Osteoblast (primary cell): ENCODE data around the gene CCNYL1. TPM values are rescaled to one million over a fixed set of nuclear protein-coding genes. Genes with fewer than 3 reads are reported as not detected.
"Not testable (repeated sequence)": the region's sequence is repeated elsewhere in the genome, so short reads cannot be mapped to it uniquely, and the experiment has no call there.

Experiments used
- DNase-seq: peaks from one replicate; pipeline ENCODE4 v3.0.0; 2011; ENCODE audit warnings: low spot score, mixed read lengths; ENCODE audit not compliant: insufficient read length; ENCODE audit errors: missing footprints
- H2AFZ ChIP-seq: 2 replicates; pipeline ENCODE4 v1.6.0; 2011; ENCODE audit warnings: mild to moderate bottlenecking, low read length
- H3K27ac ChIP-seq: 2 replicates; pipeline ENCODE4 v1.5.1; 2011; ENCODE audit warnings: mild to moderate bottlenecking, low read depth, low read length, moderate library complexity
- H3K27me3 ChIP-seq: 2 replicates; pipeline ENCODE4 v1.6.0; 2012; ENCODE audit warnings: mild to moderate bottlenecking, control low read depth, inconsistent platforms, low read length, moderate library complexity; ENCODE audit not compliant: insufficient read depth
- H3K36me3 ChIP-seq: 2 replicates; pipeline ENCODE4 v1.5.1; 2011; ENCODE audit warnings: mild to moderate bottlenecking, low read length, control low read depth, moderate library complexity; ENCODE audit not compliant: insufficient read depth
- H3K4me1 ChIP-seq: 2 replicates; pipeline ENCODE4 v1.5.1; 2011; ENCODE audit warnings: mild to moderate bottlenecking, low read length, control low read depth, moderate library complexity; ENCODE audit not compliant: insufficient read depth
- H3K4me2 ChIP-seq: 2 replicates; pipeline ENCODE4 v1.6.0; 2011; ENCODE audit warnings: mild to moderate bottlenecking, low read length; ENCODE audit not compliant: insufficient read depth
- H3K4me3 ChIP-seq: fragments of 200-600 bp; sonication (generic); 3 replicates; pipeline ENCODE4 v1.5.1; 2012; ENCODE audit warnings: mild to moderate bottlenecking, low read length, inconsistent platforms; ENCODE audit not compliant: insufficient read depth
- H3K79me2 ChIP-seq: 2 replicates; pipeline ENCODE4 v1.6.0; 2012; ENCODE audit warnings: mild to moderate bottlenecking, low read length, control low read depth, inconsistent platforms; ENCODE audit not compliant: insufficient read depth
- H3K9me3 ChIP-seq: 2 replicates; pipeline ENCODE4 v1.5.1; 2011; ENCODE audit warnings: low read depth, low read length, control low read depth
- H4K20me1 ChIP-seq: 2 replicates; pipeline ENCODE4 v1.6.0; 2012; ENCODE audit warnings: mild to moderate bottlenecking, low read length, control low read depth; ENCODE audit not compliant: insufficient read depth
- CTCF ChIP-seq: IDR thresholded peaks from 2 replicates; pipeline ENCODE4 v1.5.1; 2011; ENCODE audit warnings: mild to moderate bottlenecking, low read depth, low read length, moderate library complexity; ENCODE audit errors: extremely low read depth
- total RNA-seq: library from RNA; depleted of rRNA; stranded (reverse); fragments of >200 nt; gene quantifications from 2 replicates; pipeline ENCODE4 v1.2.3, GENCODE V29; 2012

Gene CCNYL1
- total RNA-seq, 1 donor, result 15.9 TPM

DNA sequence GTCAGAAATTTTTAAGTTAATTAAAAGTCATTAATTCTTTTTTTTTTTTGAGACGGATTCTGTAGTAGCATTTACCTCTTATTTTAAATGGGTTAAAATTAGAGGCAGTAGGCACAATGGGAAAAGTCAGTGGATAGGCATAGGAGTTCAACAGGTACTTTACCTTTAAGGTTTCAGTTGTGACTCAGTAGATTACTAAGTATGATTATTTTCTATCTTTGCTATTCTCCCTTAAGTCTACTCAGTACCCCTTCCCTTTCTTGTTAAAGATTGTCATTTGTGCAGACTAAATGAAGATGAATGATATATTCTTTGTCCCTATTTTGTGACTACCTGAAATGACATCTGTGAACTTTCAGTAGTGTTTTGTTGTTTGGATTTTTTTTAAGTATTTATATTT, 19.7 kb downstream of the CCNYL1 start:
- Histone ChIP-seq H3K4me3 (no peak overlapping the region), H3K27ac (no peak overlapping the region), H3K36me3 (peaks cover 8% of the 10 kb centered on the region), H3K27me3 (no peaks in the 10 kb centered on the region), H3K79me2 (no peaks in the 10 kb centered on the region), H4K20me1 (no peaks in the 10 kb centered on the region), H3K9me3 (no peaks in the 10 kb centered on the region), H2AFZ (no peak overlapping the region), H3K4me2 (no peak overlapping the region), H3K4me1 (no peaks in the 10 kb centered on the region)
- DNase-seq, result no peak
- no peak for TF ChIP-seq CTCF

DNA sequence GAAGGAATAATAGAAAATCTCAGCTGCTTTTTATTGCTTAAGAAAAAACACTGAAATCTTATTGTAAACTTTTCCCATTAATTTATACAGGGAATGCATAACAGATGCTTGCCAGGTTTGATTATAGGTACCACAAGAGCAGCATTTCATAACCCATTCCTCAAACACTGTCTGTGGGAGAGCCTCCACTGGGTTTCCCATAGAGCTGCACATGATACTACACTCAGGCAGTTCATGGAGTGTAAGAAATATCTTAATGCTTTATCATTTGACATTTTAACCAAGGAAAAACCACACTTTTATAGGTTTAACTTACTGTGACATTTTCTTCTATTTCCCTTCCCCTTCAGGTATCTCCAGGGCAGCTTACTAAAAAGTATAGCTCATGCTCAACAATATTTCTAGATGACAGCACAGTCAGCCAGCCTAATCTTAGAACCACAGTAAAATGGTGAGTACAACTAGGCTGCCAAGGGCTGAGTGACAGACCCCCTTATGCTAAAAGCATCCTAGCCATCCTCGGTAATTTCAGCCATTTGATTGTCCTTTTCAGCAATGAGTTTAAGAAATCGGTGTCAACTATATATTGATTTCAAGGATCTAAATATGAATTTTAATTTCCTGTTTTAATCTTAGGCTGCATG, 22.3 kb downstream of the CCNYL1 start:
- DNase-seq, result no peak
- no peak for TF ChIP-seq CTCF
- no peaks in the 10 kb centered on the region for H3K79me2 ChIP-seq
- H3K4me1 ChIP-seq, result no peaks in the 10 kb centered on the region
- H3K4me3 ChIP-seq, result no peak overlapping the region
- H2AFZ ChIP-seq, result no peak overlapping the region
- H3K36me3 ChIP-seq, result peaks cover 3% of the 10 kb centered on the region
- no peak overlapping the region for H3K27ac ChIP-seq
- H3K27me3 ChIP-seq, result no peaks in the 10 kb centered on the region
- H4K20me1 ChIP-seq, result no peaks in the 10 kb centered on the region
- no peak overlapping the region for H3K4me2 ChIP-seq
- H3K9me3 ChIP-seq, result no peaks in the 10 kb centered on the region

GRCh38 chr2:207734264-207734635, 22.8 kb downstream of the CCNYL1 start:
- TF ChIP-seq CTCF, result peak; percentile 66
- H3K4me3 ChIP-seq, result no peak overlapping the region
- DNase-seq, result peak; percentile 78
- H2AFZ ChIP-seq, result no peak overlapping the region
- no peaks in the 10 kb centered on the region for H3K79me2 ChIP-seq
- no peaks in the 10 kb centered on the region for H3K9me3 ChIP-seq
- no peaks in the 10 kb centered on the region for H4K20me1 ChIP-seq
- peaks cover 3% of the 10 kb centered on the region for H3K36me3 ChIP-seq
- no peaks in the 10 kb centered on the region for H3K4me1 ChIP-seq
- no peak overlapping the region for H3K27ac ChIP-seq
- H3K4me2 ChIP-seq, result no peak overlapping the region
- H3K27me3 ChIP-seq, result no peaks in the 10 kb centered on the region

- no peaks in the 10 kb centered on the region for H4K20me1 ChIP-seq
- no peaks in the 10 kb centered on the region for H3K9me3 ChIP-seq
These were observed 23.4 kb downstream of the CCNYL1 start for GRCh38 chr2:207734636-207735512.

GRCh38 chr2:207735513-207735859, 24.0 kb downstream of the CCNYL1 start:
- not testable (repeated sequence) for H3K27ac ChIP-seq, H3K36me3 ChIP-seq, H3K4me1 ChIP-seq, H3K4me3 ChIP-seq, H2AFZ ChIP-seq, H3K4me2 ChIP-seq, H3K9me3 ChIP-seq, H3K79me2 ChIP-seq, DNase-seq, H3K27me3 ChIP-seq, H4K20me1 ChIP-seq

More at GRCh38 chr2:207734636-207735512, 23.4 kb downstream of the CCNYL1 start:
- Histone ChIP-seq H3K4me1 (no peaks in the 10 kb centered on the region), H3K79me2 (no peaks in the 10 kb centered on the region), H3K4me2 (no peak overlapping the region), H3K27ac (no peak overlapping the region), H3K4me3 (no peak overlapping the region), H3K27me3 (no peaks in the 10 kb centered on the region), H2AFZ (no peak overlapping the region), H3K36me3 (no peaks in the 10 kb centered on the region)
- no peak for TF ChIP-seq CTCF
- no peak for DNase-seq
